ENCODE results near the gene PIGN.

The PIGN gene

GRCh38 chr18:62165583-62165982, 21.3 kb downstream of the PIGN start:
- TF ChIP-seq FOXP2 (optimal IDR thresholded peaks at IDR 0.05; ENCODE audit: borderline replicate concordance, extremely low read depth, extremely low read length, insufficient read depth) (no peak), POLR2AphosphoS5 (IDR thresholded peaks at IDR 0.05; ENCODE audit: low read depth, low read length) (no peak), TAF1 (IDR thresholded peaks at IDR 0.05; ENCODE audit: borderline replicate concordance, insufficient read depth, low read length) (no peak), SIN3A (IDR thresholded peaks at IDR 0.05; ENCODE audit: borderline replicate concordance, insufficient read depth, low read length) (no peak), REST (IDR thresholded peaks at IDR 0.05; ENCODE audit: insufficient read depth in 1 of 2, low read depth in 2 of 2, low read length in 2 of 2) (no peak)

GRCh38 chr18:62164855-62165487, 21.9 kb downstream of the PIGN start:
- no peak for TF ChIP-seq POLR2AphosphoS5 (IDR thresholded peaks at IDR 0.05; ENCODE audit: low read depth, low read length)
- no peak for TF ChIP-seq FOXP2 (optimal IDR thresholded peaks at IDR 0.05; ENCODE audit: borderline replicate concordance, extremely low read depth, extremely low read length, insufficient read depth)
- no peak for TF ChIP-seq REST (IDR thresholded peaks at IDR 0.05; ENCODE audit: insufficient read depth in 1 of 2, low read depth in 2 of 2, low read length in 2 of 2)
- TF ChIP-seq SIN3A (IDR thresholded peaks at IDR 0.05; ENCODE audit: borderline replicate concordance, insufficient read depth, low read length) = no peak
- no peak for TF ChIP-seq TAF1 (IDR thresholded peaks at IDR 0.05; ENCODE audit: borderline replicate concordance, insufficient read depth, low read length)

- TF ChIP-seq TAF1 (IDR thresholded peaks at IDR 0.05; ENCODE audit: borderline replicate concordance, insufficient read depth, low read length) = no peak
- TF ChIP-seq SIN3A (IDR thresholded peaks at IDR 0.05; ENCODE audit: borderline replicate concordance, insufficient read depth, low read length) = no peak
- TF ChIP-seq REST (IDR thresholded peaks at IDR 0.05; ENCODE audit: insufficient read depth in 1 of 2, low read depth in 2 of 2, low read length in 2 of 2) = no peak
- no peak for TF ChIP-seq FOXP2 (optimal IDR thresholded peaks at IDR 0.05; ENCODE audit: borderline replicate concordance, extremely low read depth, extremely low read length, insufficient read depth)
- TF ChIP-seq POLR2AphosphoS5 (IDR thresholded peaks at IDR 0.05; ENCODE audit: low read depth, low read length) = no peak
Measured at GRCh38 chr18:62164310-62164709, 22.5 kb downstream of the PIGN start.

GRCh38 chr18:62157843-62158242, 29.0 kb downstream of the PIGN start:
- TF ChIP-seq SIN3A (IDR thresholded peaks at IDR 0.05; ENCODE audit: borderline replicate concordance, insufficient read depth, low read length) = no peak
- no peak for TF ChIP-seq POLR2AphosphoS5 (IDR thresholded peaks at IDR 0.05; ENCODE audit: low read depth, low read length)
- no peak for TF ChIP-seq REST (IDR thresholded peaks at IDR 0.05; ENCODE audit: insufficient read depth in 1 of 2, low read depth in 2 of 2, low read length in 2 of 2)
- no peak for TF ChIP-seq TAF1 (IDR thresholded peaks at IDR 0.05; ENCODE audit: borderline replicate concordance, insufficient read depth, low read length)
- no peak for TF ChIP-seq FOXP2 (optimal IDR thresholded peaks at IDR 0.05; ENCODE audit: borderline replicate concordance, extremely low read depth, extremely low read length, insufficient read depth)

Data from PFSK-1 (cell line).